ENCODE data around the gene MRNIP.

DNA sequence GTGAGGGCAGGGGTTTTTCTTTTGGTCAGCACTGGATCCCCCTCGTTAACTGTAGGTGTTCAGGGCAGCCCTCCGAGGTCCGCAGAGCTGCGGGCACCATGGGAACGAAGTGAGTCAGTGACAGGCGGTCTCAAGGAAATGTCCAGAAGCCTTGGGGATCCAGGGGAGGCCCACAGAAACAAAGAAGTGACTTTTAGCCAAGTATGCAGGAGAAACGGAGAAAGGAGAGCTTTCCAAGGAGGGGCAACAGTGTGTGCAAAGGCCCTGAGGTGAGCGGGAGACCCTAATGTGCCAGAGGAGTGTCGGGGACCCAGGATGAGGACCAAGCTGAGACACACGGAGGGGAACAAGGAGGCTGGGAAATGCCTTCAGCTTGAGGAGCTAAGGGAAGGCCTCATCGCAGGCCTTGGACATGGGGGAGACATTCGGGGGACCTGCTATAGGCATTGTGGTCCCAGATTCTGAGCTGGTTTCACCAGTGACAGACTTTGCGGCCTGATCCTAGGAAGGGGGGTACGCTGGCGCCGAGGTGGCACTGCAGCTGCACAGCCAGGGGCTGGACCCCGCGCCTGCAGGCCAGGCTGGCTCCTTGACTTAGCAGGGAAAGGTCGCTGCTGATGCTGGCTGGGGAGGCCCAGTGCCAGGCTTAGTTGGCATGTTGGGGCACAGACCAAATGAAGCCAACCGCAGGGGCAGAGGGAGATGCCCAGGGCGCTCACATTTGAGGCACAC, 61.6 kb downstream of the MRNIP start:
- TF ChIP-seq CHD1 (IDR thresholded peaks at IDR 0.05; ENCODE audit: low read depth, low read length) (no peak), POLR2A (IDR thresholded peaks at IDR 0.05; ENCODE audit: low read depth, low read length) (no peak), RAD21 (IDR thresholded peaks at IDR 0.05; ENCODE audit: low read length) (no peak)
- TF ChIP-seq, protein P1, sequence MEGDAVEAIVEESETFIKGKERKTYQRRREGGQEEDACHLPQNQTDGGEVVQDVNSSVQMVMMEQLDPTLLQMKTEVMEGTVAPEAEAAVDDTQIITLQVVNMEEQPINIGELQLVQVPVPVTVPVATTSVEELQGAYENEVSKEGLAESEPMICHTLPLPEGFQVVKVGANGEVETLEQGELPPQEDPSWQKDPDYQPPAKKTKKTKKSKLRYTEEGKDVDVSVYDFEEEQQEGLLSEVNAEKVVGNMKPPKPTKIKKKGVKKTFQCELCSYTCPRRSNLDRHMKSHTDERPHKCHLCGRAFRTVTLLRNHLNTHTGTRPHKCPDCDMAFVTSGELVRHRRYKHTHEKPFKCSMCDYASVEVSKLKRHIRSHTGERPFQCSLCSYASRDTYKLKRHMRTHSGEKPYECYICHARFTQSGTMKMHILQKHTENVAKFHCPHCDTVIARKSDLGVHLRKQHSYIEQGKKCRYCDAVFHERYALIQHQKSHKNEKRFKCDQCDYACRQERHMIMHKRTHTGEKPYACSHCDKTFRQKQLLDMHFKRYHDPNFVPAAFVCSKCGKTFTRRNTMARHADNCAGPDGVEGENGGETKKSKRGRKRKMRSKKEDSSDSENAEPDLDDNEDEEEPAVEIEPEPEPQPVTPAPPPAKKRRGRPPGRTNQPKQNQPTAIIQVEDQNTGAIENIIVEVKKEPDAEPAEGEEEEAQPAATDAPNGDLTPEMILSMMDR (conservative IDR thresholded peaks at IDR 0.05; ENCODE audit: low read depth, low read length), result no peak

All from IMR-90 (cell line).